HG03196 (cell line): ENCODE results near the gene CARS1.
A peak's percentile ranks its signal among the peaks of the same experiment; 100 is the strongest.

Experiments used
- ATAC-seq: cut with Tn5 transposase; IDR thresholded peaks from one replicate; pipeline ENCODE4 v1.9.1; 2021; ENCODE audit not compliant: unreplicated experiment

CARS1 gene

DNA sequence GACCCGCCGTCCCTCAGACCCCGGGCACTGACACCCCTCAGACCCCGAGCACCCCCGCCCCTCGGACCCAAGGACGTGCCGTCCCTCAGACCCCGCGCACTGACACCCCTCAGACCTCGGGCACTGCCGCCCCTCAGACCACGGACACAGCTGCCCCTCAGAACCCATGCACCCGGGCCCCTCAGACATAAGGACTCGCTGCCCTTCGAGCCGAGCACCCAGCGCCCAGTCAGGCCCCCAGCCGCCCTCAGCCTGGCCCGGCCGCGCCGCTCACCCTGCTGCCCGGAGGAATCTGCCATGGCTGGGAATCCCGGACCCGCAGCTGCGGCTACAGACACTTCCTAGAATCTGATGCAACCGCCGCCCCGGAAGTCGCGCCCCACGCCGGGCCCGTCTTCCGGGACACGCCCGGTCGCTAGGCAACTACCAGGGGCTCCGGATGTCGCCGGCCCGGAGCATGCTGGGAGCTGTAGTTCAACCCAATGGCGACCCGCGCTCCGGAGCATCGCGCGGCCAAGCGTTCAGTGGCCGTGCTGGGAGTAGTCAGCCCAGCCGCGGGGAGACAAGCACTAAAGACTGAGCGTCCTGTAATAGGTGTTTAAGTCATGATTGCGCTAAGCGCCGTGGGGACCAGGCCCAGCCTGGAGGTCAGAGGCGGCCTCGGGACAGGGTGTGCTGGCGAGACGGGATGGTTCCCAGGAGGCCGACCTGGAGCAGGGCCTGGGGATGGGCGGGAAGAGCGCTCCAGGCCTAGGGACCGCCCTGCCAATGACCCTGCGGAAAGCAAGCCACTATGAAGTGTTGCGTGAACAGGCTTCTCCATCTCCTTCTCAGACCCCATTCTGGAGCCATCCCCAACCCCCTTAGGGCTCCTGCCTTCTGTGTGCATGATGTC lies at the start of gene CARS1:
CARS1 (minus strand) TSS at position 355 of the 895 bp plus-strand sequence; CDS start at position 299, 56 bp downstream.
- ATAC-seq = peak; percentile 95

- ATAC-seq = no peak
Observed at GRCh38 chr11:3105791-3106735, 48.8 kb upstream of the CARS1 start.

GRCh38 chr11:3104961-3105790 lies 48.0 kb upstream of the CARS1 start:
- ATAC-seq = no peak

GRCh38 chr11:3104051-3104714 lies 47.0 kb upstream of the CARS1 start:
- ATAC-seq = no peak

GRCh38 chr11:3103076-3103475 lies 45.9 kb upstream of the CARS1 start:
- no peak for ATAC-seq

- no peak for ATAC-seq
Observed at GRCh38 chr11:3102641-3102921, 45.4 kb upstream of the CARS1 start.

GRCh38 chr11:3101921-3102640 lies 44.9 kb upstream of the CARS1 start:
- ATAC-seq = no peak

- no peak for ATAC-seq
Observed at GRCh38 chr11:3099178-3099577, 42.0 kb upstream of the CARS1 start.

GRCh38 chr11:3096909-3097530 lies 39.8 kb upstream of the CARS1 start:
- no peak for ATAC-seq

GRCh38 chr11:3095712-3096361 lies 38.6 kb upstream of the CARS1 start:
- no peak for ATAC-seq

GRCh38 chr11:3094223-3094824 lies 37.1 kb upstream of the CARS1 start:
- no peak for ATAC-seq

- ATAC-seq = no peak
Observed at GRCh38 chr11:3093281-3094191, 36.3 kb upstream of the CARS1 start.

GRCh38 chr11:3092603-3093141 lies 35.4 kb upstream of the CARS1 start:
- ATAC-seq = no peak

DNA sequence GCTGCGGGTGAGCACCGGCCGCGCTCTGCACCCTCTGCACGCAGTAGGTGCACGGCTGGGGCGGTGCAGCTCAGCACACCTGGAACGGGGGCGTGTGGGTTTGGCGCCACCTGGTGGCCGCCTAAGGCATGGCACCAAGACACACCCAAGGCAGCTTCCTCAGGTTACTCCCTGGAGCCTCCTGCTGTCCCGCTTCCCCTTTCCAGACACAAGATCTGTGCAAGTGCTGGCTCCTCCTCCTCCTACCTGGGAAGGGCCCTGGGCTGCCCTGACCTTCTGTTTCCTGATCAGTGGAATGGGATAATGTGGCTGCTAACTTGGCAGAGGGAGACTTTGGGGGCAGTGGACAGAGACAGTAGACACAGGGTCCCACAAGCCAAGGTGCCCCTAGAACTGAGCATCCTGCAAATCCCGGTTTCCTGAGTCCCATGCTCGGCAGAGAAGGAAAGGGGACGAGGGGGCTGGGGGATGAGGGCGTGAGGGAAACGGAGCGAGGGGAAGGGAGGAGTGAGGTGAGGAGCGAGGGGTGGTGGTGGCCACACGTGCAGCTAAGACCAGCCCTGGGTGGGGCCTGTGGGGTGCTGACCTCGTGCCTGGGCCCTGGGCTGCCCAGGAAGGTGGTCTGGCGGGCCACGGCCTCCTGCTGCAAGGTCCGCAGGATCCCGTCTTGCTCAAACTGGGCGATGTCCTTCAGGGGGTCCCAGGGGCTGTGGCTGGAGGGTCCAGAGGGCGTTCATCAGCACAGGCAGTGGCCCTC lies 34.8 kb upstream of the CARS1 start:
- ATAC-seq = peak; percentile 68

- ATAC-seq = no peak
Observed at GRCh38 chr11:3091081-3091845, 34.0 kb upstream of the CARS1 start.
